ENCODE measurements around the gene TNRC6C. TPM values are rescaled to one million over a fixed set of nuclear protein-coding genes. Genes with fewer than 3 reads are reported as not detected.
A peak's percentile ranks its signal among the peaks of the same experiment; 100 is the strongest.

The TNRC6C gene
- total and polyA plus RNA-seq, 9 of the 15 experiments (the other 6 are each of a cell fraction or from before 2014, with no cell fraction given), result 0.20 to 4.9 (median 2.3) TPM

DNA sequence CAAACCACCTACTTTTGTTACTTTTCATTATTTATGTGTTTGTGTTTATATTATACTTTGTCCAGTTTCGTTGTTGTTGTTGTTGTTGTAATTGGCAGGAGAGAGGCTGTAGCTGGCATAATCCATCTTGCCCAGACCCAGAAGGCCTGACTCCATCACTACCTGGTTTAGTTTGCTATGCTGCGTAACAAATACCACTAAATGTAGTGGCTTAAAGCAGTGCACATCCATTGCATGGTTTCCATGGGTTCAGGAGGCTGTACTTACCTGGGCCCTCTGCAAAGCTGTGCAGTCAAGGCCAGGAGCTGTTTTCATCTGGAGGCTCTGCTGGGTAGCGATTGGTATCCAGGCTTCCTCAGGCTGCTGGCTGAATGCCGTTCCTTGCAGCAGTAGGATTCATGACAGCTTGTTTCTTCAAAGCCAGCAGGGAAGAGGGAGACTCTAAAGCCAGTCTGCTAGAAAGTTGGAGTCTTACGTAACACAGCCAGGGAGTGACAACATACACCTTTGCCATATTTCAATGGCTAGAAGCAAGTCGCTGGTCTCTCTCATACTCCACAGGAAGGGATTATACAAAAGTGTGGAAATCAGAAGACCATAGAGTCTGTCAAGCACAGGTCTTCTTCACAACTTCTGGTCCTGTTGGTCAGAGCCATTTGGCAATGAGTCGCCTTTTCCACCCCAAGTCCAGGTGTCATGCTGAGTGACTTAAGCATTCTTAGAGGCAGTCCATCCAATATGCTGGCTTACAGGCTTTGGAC, 41.1 kb downstream of the TNRC6C start (continued):
- TF ChIP-seq CBX8 (IDR thresholded peaks at IDR 0.05; ENCODE audit: borderline replicate concordance, extremely low read depth, low read depth, low read length, poor library complexity, severe bottlenecking) (no peak), ELF2 (CRISPR knock-in tag; IDR thresholded peaks at IDR 0.05) (no peak), ATF4 (CRISPR knock-in tag; IDR thresholded peaks at IDR 0.05) (no peak), CREB1 (IDR thresholded peaks at IDR 0.05) (no peak), CREB1 (CRISPR knock-in tag; IDR thresholded peaks at IDR 0.05) (no peak), SRF (CRISPR knock-in tag; IDR thresholded peaks at IDR 0.05) (no peak), ATF3 (IDR thresholded peaks at IDR 0.05) (peak; percentile 26; the same call in 1 of the 2 replicates), ATF3 (CRISPR knock-in tag; conservative IDR thresholded peaks at IDR 0.05) (no peak), SNAPC5 (CRISPR knock-in tag; IDR thresholded peaks at IDR 0.05) (no peak), FOSL1 (tag; conservative IDR thresholded peaks at IDR 0.05) (0 out of 2 replicates have a peak, but pooled peaks have one; percentile 23), CEBPB (tag; IDR thresholded peaks at IDR 0.05) (peak; percentile 92), MCM7 (IDR thresholded peaks at IDR 0.05) (no peak), TAF7 (tag; IDR thresholded peaks at IDR 0.05) (no peak), POLR2AphosphoS5 (IDR thresholded peaks at IDR 0.05; ENCODE audit: control insufficient read depth, insufficient read depth, low read depth, low read length) (no peak), MCM3 (IDR thresholded peaks at IDR 0.05) (no peak), NR0B1 (IDR thresholded peaks at IDR 0.05; ENCODE audit: partially characterized antibody) (no peak), CHD2 (IDR thresholded peaks at IDR 0.05; ENCODE audit: low read depth, low read length) (no peak), HDAC2 (IDR thresholded peaks at IDR 0.05) (no peak), KDM2B (CRISPR knock-in tag; IDR thresholded peaks at IDR 0.05) (no peak), CEBPG (CRISPR knock-in tag; IDR thresholded peaks at IDR 0.05) (0 out of 2 replicates have a peak, but pooled peaks have one; percentile 26), CEBPG (tag; conservative IDR thresholded peaks at IDR 0.05 in 1 of 2, IDR thresholded peaks at IDR 0.05 in 1 of 2) (peak; percentile 45 to 62; a peak in 2 of 4 replicates), LEF1 (IDR thresholded peaks at IDR 0.05) (no peak), PCBP2 (IDR thresholded peaks at IDR 0.05; ENCODE audit: low read depth, low read length, poor library complexity, severe bottlenecking) (no peak)
- TF ChIP-seq, protein P1, sequence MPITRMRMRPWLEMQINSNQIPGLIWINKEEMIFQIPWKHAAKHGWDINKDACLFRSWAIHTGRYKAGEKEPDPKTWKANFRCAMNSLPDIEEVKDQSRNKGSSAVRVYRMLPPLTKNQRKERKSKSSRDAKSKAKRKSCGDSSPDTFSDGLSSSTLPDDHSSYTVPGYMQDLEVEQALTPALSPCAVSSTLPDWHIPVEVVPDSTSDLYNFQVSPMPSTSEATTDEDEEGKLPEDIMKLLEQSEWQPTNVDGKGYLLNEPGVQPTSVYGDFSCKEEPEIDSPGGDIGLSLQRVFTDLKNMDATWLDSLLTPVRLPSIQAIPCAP (CRISPR knock-in tag; IDR thresholded peaks at IDR 0.05; ENCODE audit: borderline replicate concordance), result no peak
